ENCODE measurements around the gene PIGK.

Gene PIGK

DNA sequence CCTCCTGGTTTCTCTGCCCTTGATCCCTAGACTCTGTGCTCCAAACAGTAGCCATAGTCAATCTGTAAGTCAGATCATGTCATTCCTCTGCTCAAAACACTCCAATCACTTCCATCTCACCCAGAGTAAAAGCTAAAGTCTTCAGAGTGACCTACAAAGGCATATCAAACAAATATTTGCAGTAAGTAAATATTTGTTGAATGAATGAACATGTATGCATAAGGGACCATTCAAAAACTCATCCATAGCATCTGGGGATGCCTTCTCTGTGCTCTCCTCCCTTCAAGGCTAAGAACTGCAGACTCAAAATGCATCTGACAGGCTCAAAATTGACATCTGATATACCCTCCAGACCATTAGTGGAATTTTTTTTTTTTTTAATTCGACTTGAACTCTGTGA is 44.5 kb upstream of the PIGK start:
- no peak for ATAC-seq

DNA sequence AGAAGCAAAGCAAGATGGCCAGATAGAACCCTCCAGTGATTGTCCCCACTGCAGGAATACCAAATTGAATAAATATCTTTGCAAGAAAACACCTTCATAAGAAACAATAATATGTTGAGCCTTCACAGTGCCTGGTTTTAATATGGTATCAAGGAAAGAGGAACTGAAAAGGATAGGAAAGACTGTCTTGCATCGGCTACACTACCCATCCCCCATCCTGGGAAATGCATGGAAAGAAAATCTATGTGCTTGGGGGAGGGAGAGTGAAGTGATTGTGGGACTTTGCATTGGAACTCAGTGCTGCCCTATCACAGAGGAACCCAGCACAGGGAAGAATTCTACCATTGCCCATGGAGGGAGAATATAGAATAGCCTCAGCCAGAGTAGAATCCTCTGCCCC is 34.0 kb upstream of the PIGK start:
- no peak for ATAC-seq
- TF ChIP-seq ISL1 (CRISPR knock-in tag; IDR thresholded peaks at IDR 0.05): no peak
- TF ChIP-seq ZC3H10 (CRISPR knock-in tag; IDR thresholded peaks at IDR 0.05): no peak
- no peak for TF ChIP-seq PPARA (CRISPR knock-in tag; IDR thresholded peaks at IDR 0.05; ENCODE audit: borderline replicate concordance)
- no peak for TF ChIP-seq ZFP30 (CRISPR knock-in tag; IDR thresholded peaks at IDR 0.05)
- no peak for TF ChIP-seq ZNF70 (CRISPR knock-in tag; IDR thresholded peaks at IDR 0.05)
- TF ChIP-seq TOX (CRISPR knock-in tag; IDR thresholded peaks at IDR 0.05; ENCODE audit: borderline replicate concordance): no peak
- no peak for TF ChIP-seq OSR1 (CRISPR knock-in tag; IDR thresholded peaks at IDR 0.05)
- TF ChIP-seq GLIS3 (CRISPR knock-in tag; IDR thresholded peaks at IDR 0.05): no peak
- TF ChIP-seq, protein P1, sequence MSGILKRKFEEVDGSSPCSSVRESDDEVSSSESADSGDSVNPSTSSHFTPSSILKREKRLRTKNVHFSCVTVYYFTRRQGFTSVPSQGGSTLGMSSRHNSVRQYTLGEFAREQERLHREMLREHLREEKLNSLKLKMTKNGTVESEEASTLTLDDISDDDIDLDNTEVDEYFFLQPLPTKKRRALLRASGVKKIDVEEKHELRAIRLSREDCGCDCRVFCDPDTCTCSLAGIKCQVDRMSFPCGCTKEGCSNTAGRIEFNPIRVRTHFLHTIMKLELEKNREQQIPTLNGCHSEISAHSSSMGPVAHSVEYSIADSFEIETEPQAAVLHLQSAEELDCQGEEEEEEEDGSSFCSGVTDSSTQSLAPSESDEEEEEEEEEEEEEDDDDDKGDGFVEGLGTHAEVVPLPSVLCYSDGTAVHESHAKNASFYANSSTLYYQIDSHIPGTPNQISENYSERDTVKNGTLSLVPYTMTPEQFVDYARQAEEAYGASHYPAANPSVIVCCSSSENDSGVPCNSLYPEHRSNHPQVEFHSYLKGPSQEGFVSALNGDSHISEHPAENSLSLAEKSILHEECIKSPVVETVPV (CRISPR knock-in tag; IDR thresholded peaks at IDR 0.05): no peak
- TF ChIP-seq, protein P2, sequence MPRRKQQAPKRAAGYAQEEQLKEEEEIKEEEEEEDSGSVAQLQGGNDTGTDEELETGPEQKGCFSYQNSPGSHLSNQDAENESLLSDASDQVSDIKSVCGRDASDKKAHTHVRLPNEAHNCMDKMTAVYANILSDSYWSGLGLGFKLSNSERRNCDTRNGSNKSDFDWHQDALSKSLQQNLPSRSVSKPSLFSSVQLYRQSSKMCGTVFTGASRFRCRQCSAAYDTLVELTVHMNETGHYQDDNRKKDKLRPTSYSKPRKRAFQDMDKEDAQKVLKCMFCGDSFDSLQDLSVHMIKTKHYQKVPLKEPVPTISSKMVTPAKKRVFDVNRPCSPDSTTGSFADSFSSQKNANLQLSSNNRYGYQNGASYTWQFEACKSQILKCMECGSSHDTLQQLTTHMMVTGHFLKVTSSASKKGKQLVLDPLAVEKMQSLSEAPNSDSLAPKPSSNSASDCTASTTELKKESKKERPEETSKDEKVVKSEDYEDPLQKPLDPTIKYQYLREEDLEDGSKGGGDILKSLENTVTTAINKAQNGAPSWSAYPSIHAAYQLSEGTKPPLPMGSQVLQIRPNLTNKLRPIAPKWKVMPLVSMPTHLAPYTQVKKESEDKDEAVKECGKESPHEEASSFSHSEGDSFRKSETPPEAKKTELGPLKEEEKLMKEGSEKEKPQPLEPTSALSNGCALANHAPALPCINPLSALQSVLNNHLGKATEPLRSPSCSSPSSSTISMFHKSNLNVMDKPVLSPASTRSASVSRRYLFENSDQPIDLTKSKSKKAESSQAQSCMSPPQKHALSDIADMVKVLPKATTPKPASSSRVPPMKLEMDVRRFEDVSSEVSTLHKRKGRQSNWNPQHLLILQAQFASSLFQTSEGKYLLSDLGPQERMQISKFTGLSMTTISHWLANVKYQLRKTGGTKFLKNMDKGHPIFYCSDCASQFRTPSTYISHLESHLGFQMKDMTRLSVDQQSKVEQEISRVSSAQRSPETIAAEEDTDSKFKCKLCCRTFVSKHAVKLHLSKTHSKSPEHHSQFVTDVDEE (CRISPR knock-in tag; IDR thresholded peaks at IDR 0.05): no peak
- TF ChIP-seq ARNTL (CRISPR knock-in tag; IDR thresholded peaks at IDR 0.05; ENCODE audit: borderline replicate concordance, low read depth): no peak
- TF ChIP-seq TCF4 (CRISPR knock-in tag; IDR thresholded peaks at IDR 0.05; ENCODE audit: borderline replicate concordance): no peak
- no peak for TF ChIP-seq BACH2 (CRISPR knock-in tag; IDR thresholded peaks at IDR 0.05; ENCODE audit: borderline replicate concordance)
- TF ChIP-seq, protein P3, sequence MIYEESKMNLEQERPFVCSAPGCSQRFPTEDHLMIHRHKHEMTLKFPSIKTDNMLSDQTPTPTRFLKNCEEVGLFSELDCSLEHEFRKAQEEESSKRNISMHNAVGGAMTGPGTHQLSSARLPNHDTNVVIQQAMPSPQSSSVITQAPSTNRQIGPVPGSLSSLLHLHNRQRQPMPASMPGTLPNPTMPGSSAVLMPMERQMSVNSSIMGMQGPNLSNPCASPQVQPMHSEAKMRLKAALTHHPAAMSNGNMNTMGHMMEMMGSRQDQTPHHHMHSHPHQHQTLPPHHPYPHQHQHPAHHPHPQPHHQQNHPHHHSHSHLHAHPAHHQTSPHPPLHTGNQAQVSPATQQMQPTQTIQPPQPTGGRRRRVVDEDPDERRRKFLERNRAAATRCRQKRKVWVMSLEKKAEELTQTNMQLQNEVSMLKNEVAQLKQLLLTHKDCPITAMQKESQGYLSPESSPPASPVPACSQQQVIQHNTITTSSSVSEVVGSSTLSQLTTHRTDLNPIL (CRISPR knock-in tag; IDR thresholded peaks at IDR 0.05; ENCODE audit: low read depth): no peak
- TF ChIP-seq ZFP3 (CRISPR knock-in tag; IDR thresholded peaks at IDR 0.05): no peak

More for the DNA sequence above, 44.5 kb upstream of the PIGK start:
- TF ChIP-seq ZNF565 (CRISPR knock-in tag; conservative IDR thresholded peaks at IDR 0.05; ENCODE audit: low read depth) (no peak), ISL1 (CRISPR knock-in tag; IDR thresholded peaks at IDR 0.05) (no peak), TOX (CRISPR knock-in tag; IDR thresholded peaks at IDR 0.05; ENCODE audit: borderline replicate concordance) (no peak), TCF4 (CRISPR knock-in tag; IDR thresholded peaks at IDR 0.05; ENCODE audit: borderline replicate concordance) (no peak), ZNF8 (CRISPR knock-in tag; IDR thresholded peaks at IDR 0.05) (no peak), ZNF70 (CRISPR knock-in tag; IDR thresholded peaks at IDR 0.05) (no peak), ZC3H10 (CRISPR knock-in tag; IDR thresholded peaks at IDR 0.05) (no peak), ZFP3 (CRISPR knock-in tag; IDR thresholded peaks at IDR 0.05) (no peak), BACH2 (CRISPR knock-in tag; IDR thresholded peaks at IDR 0.05; ENCODE audit: borderline replicate concordance) (no peak), GLIS3 (CRISPR knock-in tag; IDR thresholded peaks at IDR 0.05) (no peak), SNAI2 (CRISPR knock-in tag; IDR thresholded peaks at IDR 0.05) (no peak), ZFP30 (CRISPR knock-in tag; IDR thresholded peaks at IDR 0.05) (no peak), ESRRG (CRISPR knock-in tag; IDR thresholded peaks at IDR 0.05) (no peak), ARNTL (CRISPR knock-in tag; IDR thresholded peaks at IDR 0.05; ENCODE audit: borderline replicate concordance, low read depth) (no peak), PPARA (CRISPR knock-in tag; IDR thresholded peaks at IDR 0.05; ENCODE audit: borderline replicate concordance) (no peak), OSR1 (CRISPR knock-in tag; IDR thresholded peaks at IDR 0.05) (no peak)
- TF ChIP-seq, protein P4, sequence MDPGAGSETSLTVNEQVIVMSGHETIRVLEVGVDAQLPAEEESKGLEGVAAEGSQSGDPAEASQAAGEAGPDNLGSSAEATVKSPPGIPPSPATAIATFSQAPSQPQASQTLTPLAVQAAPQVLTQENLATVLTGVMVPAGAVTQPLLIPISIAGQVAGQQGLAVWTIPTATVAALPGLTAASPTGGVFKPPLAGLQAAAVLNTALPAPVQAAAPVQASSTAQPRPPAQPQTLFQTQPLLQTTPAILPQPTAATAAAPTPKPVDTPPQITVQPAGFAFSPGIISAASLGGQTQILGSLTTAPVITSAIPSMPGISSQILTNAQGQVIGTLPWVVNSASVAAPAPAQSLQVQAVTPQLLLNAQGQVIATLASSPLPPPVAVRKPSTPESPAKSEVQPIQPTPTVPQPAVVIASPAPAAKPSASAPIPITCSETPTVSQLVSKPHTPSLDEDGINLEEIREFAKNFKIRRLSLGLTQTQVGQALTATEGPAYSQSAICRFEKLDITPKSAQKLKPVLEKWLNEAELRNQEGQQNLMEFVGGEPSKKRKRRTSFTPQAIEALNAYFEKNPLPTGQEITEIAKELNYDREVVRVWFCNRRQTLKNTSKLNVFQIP (CRISPR knock-in tag; IDR thresholded peaks at IDR 0.05; ENCODE audit: borderline replicate concordance, low read depth): no peak
- TF ChIP-seq, protein P1 (CRISPR knock-in tag; IDR thresholded peaks at IDR 0.05): no peak
- TF ChIP-seq, protein P5, sequence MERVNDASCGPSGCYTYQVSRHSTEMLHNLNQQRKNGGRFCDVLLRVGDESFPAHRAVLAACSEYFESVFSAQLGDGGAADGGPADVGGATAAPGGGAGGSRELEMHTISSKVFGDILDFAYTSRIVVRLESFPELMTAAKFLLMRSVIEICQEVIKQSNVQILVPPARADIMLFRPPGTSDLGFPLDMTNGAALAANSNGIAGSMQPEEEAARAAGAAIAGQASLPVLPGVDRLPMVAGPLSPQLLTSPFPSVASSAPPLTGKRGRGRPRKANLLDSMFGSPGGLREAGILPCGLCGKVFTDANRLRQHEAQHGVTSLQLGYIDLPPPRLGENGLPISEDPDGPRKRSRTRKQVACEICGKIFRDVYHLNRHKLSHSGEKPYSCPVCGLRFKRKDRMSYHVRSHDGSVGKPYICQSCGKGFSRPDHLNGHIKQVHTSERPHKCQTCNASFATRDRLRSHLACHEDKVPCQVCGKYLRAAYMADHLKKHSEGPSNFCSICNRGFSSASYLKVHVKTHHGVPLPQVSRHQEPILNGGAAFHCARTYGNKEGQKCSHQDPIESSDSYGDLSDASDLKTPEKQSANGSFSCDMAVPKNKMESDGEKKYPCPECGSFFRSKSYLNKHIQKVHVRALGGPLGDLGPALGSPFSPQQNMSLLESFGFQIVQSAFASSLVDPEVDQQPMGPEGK (CRISPR knock-in tag; IDR thresholded peaks at IDR 0.05; ENCODE audit: borderline replicate concordance): no peak
- TF ChIP-seq, protein P2 (CRISPR knock-in tag; IDR thresholded peaks at IDR 0.05): no peak

All from SK-N-SH treated with all-trans-retinoic acid at 6 μM for 48 hours (cell line).